NCI-H2227 treated with DMSO at 0.1 percent for 48 hours (cell line): ENCODE measurements around the gene WARS2.

ENCODE experiments used
- DNase-seq: peaks from one replicate; lab custom pipeline; 2025; lab: John Stamatoyannopoulos, UW

Gene WARS2

GRCh38 chr1:118998171-118998570, 142.3 kb downstream of the WARS2 start:
- DNase-seq = no peak

- DNase-seq = no peak
Observed at GRCh38 chr1:118997225-118997624, 143.2 kb downstream of the WARS2 start.

- no peak for DNase-seq
Observed at GRCh38 chr1:118995312-118996016, 145.0 kb downstream of the WARS2 start.

DNA sequence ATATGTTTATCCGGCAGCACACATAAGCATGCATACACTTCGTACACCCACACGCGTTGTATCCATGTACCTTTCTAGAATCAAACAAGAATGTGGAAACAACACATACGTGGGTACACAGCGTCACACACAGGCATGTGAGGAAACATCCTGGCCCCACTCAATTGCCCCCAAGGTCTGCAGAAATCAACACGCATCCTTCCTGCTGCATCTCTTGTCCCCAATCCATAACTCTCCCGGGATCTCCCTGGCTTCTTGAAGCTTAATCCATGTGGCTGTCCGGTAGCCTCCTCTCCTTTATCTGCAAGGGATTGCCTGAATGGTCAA, 146.8 kb downstream of the WARS2 start:
- DNase-seq = no peak

DNA sequence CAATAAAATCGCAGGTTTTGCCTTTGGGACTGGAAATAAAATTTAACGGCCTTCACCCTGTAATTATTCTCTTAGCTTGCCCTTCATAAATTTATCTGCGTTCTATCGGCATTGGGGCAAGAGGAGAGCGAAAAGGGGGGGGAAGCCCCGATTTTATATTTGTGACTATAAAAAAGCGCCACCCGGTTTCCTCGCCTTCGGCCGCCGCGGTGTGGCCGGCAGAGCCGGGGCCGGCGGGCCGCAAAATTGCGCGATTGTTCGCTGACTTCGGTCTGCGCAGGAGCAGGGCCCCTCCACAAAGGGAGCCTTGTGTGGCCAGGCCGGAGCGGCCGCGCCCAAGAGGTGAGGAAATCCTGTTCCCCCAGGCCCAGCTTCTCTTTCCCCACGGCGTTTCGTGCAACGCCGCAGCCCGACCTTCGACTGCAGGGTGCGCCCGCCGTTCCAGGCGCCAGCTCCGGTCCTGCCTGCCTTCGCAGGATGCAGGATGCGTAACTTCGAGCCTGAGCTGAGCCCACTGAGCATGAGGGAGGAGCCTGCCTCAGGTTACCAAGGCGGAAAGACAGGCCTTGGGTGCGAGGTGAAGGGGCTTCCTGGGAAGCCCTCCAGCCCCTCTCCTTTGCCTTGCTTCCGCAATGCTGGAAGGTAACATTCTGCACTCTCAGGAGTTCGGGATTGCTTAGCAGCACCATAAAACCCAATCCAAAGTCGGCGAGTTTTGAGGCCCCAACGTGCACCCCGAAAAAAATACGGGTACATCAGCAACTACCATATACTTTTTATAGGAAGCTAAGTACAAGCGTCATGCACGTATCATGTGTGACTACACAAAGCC, 147.4 kb downstream of the WARS2 start:
- no peak for DNase-seq

GRCh38 chr1:118992237-118992825, 148.1 kb downstream of the WARS2 start:
- no peak for DNase-seq

DNA sequence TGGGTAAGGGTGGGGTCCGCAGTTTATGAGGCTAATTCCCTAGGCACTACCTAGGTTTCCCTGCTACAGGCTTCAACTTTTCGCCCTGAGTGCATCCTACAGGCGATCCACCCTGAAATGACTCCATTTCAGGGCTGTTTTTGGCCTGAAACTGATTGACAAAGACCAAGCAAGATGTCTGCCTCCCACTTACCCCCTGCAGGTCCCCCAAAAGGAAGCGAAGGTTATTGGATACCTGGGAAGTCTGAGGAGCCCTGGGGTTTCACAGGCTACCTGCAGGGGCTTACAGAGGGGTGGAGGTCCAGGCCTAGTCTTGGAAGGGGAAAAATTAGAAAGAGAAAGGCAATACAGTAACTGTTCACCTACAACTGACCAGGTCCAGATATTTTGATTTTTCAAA, 149.0 kb downstream of the WARS2 start:
- DNase-seq = no peak

- no peak for DNase-seq
Observed at GRCh38 chr1:118990513-118991152, 149.8 kb downstream of the WARS2 start.

- no peak for DNase-seq
Observed at GRCh38 chr1:118989878-118990378, 150.5 kb downstream of the WARS2 start.

DNA sequence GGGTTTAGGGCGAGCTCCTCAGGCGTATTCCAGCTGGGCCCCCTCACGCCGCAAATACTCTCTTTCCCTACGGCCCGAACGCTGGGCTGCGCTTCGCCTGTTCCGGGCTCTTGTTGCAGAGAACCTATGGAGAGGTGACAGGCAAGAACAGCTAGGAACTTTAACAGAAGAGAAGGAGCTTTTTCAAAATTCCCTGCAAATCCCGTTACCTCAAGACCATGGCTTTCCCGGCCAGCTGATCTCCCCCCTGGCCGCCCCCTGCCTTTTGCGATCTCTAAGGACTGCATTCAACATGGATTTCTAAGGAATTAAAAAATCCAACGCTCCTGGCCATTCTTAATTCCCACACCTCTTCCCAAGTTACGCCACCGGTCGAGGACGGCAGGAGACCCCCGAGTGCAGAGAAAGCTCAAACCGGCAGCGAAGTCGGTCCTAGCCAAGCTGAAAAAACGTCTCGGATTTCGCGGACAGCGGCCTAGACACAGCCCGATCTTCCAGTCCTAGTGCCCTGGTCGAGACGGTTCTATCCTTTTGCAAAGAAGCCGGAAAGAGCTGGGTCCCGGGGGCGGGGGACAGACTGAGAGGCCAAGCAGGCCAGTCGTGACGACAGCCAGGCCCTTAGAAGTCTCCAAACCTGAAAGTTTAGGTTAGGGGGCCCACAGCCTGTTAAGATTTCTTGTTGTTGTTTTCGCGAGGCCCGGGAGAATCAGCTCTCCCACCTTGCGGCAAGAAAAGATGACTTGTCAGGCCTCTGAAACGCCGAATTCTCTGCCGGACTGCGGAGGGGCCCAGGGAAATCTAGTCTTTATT, 151.2 kb downstream of the WARS2 start:
- no peak for DNase-seq

DNA sequence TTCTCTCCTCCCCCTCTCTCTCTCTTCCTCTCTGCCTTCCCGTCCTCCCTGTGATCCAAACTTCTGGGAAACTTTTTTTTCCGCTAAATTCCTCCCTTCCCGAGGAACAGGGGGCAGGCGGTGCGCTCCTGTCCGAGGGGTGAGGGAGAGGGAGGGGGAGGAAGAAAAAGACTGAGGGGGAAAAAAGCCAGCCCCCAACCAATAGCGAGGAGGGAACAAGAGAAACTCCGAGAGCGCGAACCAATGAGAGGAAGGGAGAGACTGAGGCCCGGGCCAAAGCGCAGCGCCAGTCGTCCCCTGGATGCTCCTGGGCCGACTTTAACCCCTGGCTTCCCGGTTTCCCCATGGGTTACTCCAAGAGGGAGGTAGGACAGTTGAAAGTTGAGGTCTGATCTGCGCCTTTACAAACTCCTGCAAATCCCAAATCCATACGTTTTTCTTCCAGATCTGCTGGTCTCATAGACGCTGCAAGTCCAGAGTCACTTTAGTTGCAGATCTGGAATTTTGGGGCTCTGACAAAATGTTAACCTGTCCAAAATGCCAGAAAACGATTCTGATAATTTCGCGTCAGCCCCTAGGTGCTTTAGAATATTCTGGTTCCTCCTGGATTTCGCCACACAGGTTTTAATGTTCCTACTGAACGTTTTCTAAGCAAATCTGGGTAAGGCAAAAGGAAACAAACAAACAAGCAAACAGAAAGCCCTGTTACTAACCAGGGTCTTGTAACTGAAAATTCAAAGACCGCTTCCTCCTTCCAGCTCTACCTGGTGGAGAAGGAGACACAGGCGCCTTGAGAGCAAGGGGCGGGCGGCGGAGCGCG, 152.1 kb downstream of the WARS2 start, which contains the start of gene TBX15:
TSS of gene TBX15 (minus strand) at position 158 of the 820 bp plus-strand sequence. CDS start 548 bp downstream, outside the sequence.
- no peak for DNase-seq

GRCh38 chr1:118987468-118988185, 152.8 kb downstream of the WARS2 start:
- no peak for DNase-seq

DNA sequence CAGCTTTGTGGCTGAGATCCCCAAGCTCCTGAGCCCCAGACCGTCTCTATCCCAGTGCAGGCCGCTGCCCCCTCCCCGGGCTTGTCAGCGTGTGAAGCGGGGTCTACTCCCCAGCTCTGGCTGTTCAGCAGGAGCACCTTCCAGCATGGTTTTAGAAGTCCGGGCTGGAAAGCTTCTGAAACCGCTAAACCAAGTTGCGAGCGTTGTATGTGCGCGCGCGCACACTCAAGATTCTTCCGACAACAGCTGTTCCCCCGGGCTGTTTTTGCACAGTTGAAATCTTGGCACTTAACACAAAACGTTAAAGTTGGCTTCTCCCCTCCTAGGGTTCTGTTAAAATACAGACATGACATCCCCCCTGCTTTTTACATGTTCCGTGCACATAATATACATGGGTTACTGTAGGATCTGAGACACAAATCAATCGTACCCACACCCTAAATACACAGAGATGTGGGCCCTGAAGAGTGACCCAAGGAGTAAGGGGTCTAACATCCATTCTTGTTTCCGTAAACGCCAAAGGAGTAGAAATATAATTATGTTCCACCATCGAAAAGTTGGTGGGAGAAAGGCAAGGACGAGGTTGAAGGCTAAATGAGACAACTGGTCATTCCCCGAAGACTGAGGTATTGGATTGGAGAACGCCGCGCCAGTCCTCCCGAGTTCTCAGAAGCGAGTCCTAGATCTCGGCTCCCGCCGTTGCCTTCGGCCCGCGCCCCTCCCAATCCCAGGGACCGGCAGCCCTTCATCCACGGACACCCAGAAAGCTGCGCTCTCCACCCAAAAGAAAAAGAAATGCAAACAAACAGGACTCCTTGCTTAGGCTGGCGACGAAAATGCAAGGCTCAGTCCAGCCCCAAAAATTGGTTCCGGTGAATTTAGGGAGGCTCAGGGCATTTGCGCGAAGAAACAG, 153.6 kb downstream of the WARS2 start:
- no peak for DNase-seq

DNA sequence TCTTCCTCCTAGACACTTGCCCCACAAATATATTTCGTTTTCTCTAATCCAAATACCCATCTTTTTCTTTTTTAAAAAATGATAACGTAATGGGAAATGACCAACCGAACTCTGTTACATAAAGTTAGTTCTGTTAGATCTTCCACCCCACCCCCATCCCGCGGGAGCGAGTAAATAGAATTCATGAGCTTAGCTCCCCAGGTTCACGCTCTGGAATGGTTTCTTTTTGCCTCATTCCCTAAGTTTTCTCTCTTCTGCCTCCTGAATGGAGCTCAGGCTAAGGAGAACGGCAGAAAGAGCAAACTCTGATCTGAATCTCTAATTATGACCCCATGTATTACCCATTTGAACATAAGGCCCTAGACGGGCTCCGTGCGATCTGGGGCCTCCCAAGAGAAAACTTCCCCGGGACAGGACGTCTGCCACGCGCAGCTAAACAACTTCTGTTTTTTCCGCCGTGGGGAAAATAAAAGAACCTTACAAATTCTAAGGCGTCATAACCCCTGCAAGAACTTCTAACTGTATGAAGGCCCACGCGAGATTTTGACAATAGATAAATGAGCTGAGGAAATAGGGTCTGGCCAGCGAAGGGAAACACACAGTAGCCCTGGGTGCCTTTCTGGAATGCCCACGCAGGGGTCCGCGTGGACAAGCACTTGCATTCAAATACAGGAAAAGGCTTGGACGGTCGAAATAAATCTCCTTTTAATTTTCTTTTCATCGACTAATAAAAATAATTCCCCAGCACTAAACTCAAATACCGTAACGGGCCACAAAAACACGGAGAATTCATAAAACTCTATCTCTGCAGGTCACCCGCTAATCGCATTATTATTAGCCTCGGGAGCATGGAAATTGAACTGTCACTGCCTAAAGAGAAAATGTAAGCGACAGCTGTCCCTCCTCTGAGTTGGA, 154.6 kb downstream of the WARS2 start:
- DNase-seq = no peak

DNA sequence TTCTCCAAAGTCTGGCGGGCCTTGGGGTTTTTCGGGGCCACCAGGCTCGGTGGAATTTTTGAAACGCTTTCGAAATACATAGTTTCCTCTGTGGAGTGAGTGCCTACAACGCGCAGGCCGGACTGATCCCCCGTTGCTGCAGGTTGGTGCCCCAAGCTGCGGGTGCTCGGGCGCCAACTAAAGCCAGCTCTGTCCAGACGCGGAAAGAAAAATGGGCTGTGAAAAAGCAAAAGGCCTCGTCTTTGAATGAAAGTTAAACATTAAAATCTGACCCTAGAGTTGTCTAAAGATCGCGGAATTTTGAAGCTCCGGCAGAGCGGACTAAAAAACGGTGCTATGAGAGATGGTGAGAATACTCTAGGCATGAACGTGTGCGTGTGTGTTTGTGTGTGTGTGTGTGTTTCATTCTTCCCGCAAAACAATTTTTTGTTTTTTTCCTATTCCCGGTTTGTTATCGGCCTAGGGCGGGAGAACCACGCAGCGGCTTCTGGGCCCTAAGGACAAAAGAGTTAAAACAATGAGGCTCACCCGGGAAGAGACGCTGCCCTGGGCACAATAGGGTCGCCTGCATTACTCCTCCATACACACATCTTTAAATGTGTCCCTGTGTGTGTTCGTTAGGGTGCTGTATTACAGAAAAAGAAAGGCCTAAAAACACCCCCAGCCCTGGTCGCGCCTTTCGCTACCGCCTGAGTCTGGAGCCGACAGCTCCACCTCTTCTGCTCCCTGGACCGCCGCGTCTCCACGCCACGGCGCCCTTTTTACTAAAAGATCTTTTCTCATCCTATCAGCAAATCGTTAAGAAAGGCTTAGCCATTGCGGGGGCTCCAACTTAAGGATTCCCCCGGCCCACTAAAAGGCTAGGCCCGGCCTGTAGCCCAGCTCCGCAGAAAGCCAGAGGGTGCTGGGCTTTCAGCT, 155.5 kb downstream of the WARS2 start:
- no peak for DNase-seq

DNA sequence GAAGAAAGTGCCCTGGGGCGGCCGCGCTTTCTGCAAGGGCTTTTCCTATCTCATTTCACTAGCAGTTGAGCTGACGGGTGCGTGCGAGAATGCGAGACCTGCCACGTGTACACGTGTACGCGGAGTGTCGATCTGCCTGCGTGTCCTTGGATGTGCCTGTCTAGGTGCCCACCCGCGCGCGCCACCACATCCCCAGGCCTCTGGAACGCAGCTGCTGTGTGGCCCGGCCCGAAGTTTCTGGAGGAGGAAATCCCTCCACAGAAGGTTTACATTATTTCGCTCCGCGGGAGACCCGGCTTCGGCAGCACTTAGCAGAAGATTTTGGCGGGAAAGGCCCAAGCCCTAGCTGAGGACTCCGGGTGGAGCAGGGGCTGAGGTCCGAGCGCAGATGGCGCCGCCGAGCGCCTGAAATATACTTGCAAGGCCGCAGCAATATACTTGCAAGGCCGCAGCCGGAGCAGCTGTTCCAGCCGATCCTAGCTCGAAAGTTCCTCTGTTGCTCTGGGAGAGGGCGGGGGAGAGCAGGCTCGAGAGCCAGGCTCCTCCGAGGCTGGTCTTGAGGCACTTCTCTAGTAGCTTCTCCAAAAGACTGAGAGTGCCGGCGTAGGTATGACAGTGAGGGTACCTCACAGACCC, 156.2 kb downstream of the WARS2 start:
- DNase-seq = no peak
